ENCODE measurements around the gene CEP57L1. TPM values are rescaled to one million over a fixed set of nuclear protein-coding genes. Genes with fewer than 3 reads are reported as not detected.

The CEP57L1 gene
- total RNA-seq, 1 experiment from 2014 or later: 26.4 TPM

- ATAC-seq (no peak), DNase-seq (no peak)
- H3K9ac ChIP-seq (ENCODE audit: low read length): no peak overlapping the region
- H3K4me3 ChIP-seq (ENCODE audit: low read length): no peak overlapping the region
- no peak overlapping the region for H2AFZ ChIP-seq (ENCODE audit: low read length)
- TF ChIP-seq EZH2 (IDR thresholded peaks at IDR 0.05; ENCODE audit: low read length, unreplicated experiment) (no peak), CTCF (conservative IDR thresholded peaks at IDR 0.05; ENCODE audit: low read depth, low read length) (no peak), EZH2phosphoT487 (IDR thresholded peaks at IDR 0.05; ENCODE audit: borderline replicate concordance, low read length) (no peak)
- H3F3A ChIP-seq (ENCODE audit: low read length, unreplicated experiment): no peaks in the 10 kb centered on the region
- no peaks in the 10 kb centered on the region for H3K9me2 ChIP-seq (replicated peaks; ENCODE audit: low read length)
- no TSS peak for BruUV-seq (replicated peaks)
- H3K79me2 ChIP-seq (ENCODE audit: low read length): no peaks in the 10 kb centered on the region
- no peaks in the 10 kb centered on the region for H3K27me3 ChIP-seq (ENCODE audit: low read length)
- intact Hi-C loops (cut with micrococcal nuclease): no loop called here
- POLR2A ChIA-PET (ENCODE audit: unreplicated experiment): no interaction called here
- H3K36me3 ChIP-seq (ENCODE audit: low read depth, low read length): no peaks in the 10 kb centered on the region
- no peaks in the 10 kb centered on the region for H4K20me1 ChIP-seq (ENCODE audit: low read length)
- no peaks in the 10 kb centered on the region for H3K4me1 ChIP-seq (ENCODE audit: insufficient read depth, low read length)
- CTCF ChIA-PET: no interaction called here
- no peak overlapping the region for H3K4me2 ChIP-seq (ENCODE audit: low read length)
- H3K9me3 ChIP-seq (ENCODE audit: low read length): no peaks in the 10 kb centered on the region
- no peak overlapping the region for H3K27ac ChIP-seq (ENCODE audit: low read length)
Observed at GRCh38 chr6:109048670-109049415, 46.5 kb upstream of the CEP57L1 start.

GRCh38 chr6:109050012-109050411 is 45.3 kb upstream of the CEP57L1 start:
- Histone ChIP-seq H3K9ac (ENCODE audit: low read length) (no peak overlapping the region), H3K9me3 (ENCODE audit: low read length) (no peaks in the 10 kb centered on the region), H2AFZ (ENCODE audit: low read length) (no peak overlapping the region), H3F3A (ENCODE audit: low read length, unreplicated experiment) (no peaks in the 10 kb centered on the region), H3K27me3 (ENCODE audit: low read length) (no peaks in the 10 kb centered on the region), H3K4me1 (ENCODE audit: insufficient read depth, low read length) (no peaks in the 10 kb centered on the region), H3K4me2 (ENCODE audit: low read length) (no peak overlapping the region), H3K4me3 (ENCODE audit: low read length) (no peak overlapping the region), H3K27ac (ENCODE audit: low read length) (no peak overlapping the region), H3K79me2 (ENCODE audit: low read length) (no peaks in the 10 kb centered on the region), H3K36me3 (ENCODE audit: low read depth, low read length) (no peaks in the 10 kb centered on the region), H3K9me2 (replicated peaks; ENCODE audit: low read length) (no peaks in the 10 kb centered on the region), H4K20me1 (ENCODE audit: low read length) (no peaks in the 10 kb centered on the region)
- TF ChIP-seq EZH2 (IDR thresholded peaks at IDR 0.05; ENCODE audit: low read length, unreplicated experiment) (no peak), EZH2phosphoT487 (IDR thresholded peaks at IDR 0.05; ENCODE audit: borderline replicate concordance, low read length) (no peak), CTCF (conservative IDR thresholded peaks at IDR 0.05; ENCODE audit: low read depth, low read length) (no peak)
- ChIA-PET POLR2A (ENCODE audit: unreplicated experiment) (no interaction called here), CTCF (no interaction called here)
- intact Hi-C loops (cut with micrococcal nuclease): loop anchor here (10.0 kb wide), 1 partner anchor 145 kb away; no protein-coding TSS in a partner anchor
- no peak for ATAC-seq
- BruUV-seq (replicated peaks): no TSS peak
- DNase-seq: no peak

GRCh38 chr6:109050447-109051102 is 44.7 kb upstream of the CEP57L1 start:
- CTCF ChIA-PET: no interaction called here

More at GRCh38 chr6:109050447-109051102, 44.7 kb upstream of the CEP57L1 start:
- Histone ChIP-seq H4K20me1 (ENCODE audit: low read length) (no peaks in the 10 kb centered on the region), H3K9me3 (ENCODE audit: low read length) (no peaks in the 10 kb centered on the region), H3K27ac (ENCODE audit: low read length) (no peak overlapping the region), H3K4me2 (ENCODE audit: low read length) (no peak overlapping the region), H2AFZ (ENCODE audit: low read length) (no peak overlapping the region), H3K79me2 (ENCODE audit: low read length) (no peaks in the 10 kb centered on the region), H3K4me3 (ENCODE audit: low read length) (no peak overlapping the region), H3K9me2 (replicated peaks; ENCODE audit: low read length) (no peaks in the 10 kb centered on the region), H3F3A (ENCODE audit: low read length, unreplicated experiment) (no peaks in the 10 kb centered on the region), H3K27me3 (ENCODE audit: low read length) (no peaks in the 10 kb centered on the region), H3K4me1 (ENCODE audit: insufficient read depth, low read length) (no peaks in the 10 kb centered on the region), H3K36me3 (ENCODE audit: low read depth, low read length) (no peaks in the 10 kb centered on the region), H3K9ac (ENCODE audit: low read length) (no peak overlapping the region)
- POLR2A ChIA-PET (ENCODE audit: unreplicated experiment): no interaction called here
- intact Hi-C loops (cut with micrococcal nuclease): loop anchor here (10.0 kb wide), 1 partner anchor 146 kb away; no protein-coding TSS in a partner anchor
- no peak for TF ChIP-seq EZH2phosphoT487 (IDR thresholded peaks at IDR 0.05; ENCODE audit: borderline replicate concordance, low read length)
- TF ChIP-seq EZH2 (IDR thresholded peaks at IDR 0.05; ENCODE audit: low read length, unreplicated experiment): no peak
- TF ChIP-seq CTCF (conservative IDR thresholded peaks at IDR 0.05; ENCODE audit: low read depth, low read length): no peak
- DNase-seq (no peak), ATAC-seq (no peak)
- BruUV-seq (replicated peaks): no TSS peak
